ENCODE results near the gene PLEKHG4B.
"Not testable (repeated sequence)": the region's sequence is repeated elsewhere in the genome, so short reads cannot be mapped to it uniquely, and the experiment has no call there.

Gene PLEKHG4B, protein sequence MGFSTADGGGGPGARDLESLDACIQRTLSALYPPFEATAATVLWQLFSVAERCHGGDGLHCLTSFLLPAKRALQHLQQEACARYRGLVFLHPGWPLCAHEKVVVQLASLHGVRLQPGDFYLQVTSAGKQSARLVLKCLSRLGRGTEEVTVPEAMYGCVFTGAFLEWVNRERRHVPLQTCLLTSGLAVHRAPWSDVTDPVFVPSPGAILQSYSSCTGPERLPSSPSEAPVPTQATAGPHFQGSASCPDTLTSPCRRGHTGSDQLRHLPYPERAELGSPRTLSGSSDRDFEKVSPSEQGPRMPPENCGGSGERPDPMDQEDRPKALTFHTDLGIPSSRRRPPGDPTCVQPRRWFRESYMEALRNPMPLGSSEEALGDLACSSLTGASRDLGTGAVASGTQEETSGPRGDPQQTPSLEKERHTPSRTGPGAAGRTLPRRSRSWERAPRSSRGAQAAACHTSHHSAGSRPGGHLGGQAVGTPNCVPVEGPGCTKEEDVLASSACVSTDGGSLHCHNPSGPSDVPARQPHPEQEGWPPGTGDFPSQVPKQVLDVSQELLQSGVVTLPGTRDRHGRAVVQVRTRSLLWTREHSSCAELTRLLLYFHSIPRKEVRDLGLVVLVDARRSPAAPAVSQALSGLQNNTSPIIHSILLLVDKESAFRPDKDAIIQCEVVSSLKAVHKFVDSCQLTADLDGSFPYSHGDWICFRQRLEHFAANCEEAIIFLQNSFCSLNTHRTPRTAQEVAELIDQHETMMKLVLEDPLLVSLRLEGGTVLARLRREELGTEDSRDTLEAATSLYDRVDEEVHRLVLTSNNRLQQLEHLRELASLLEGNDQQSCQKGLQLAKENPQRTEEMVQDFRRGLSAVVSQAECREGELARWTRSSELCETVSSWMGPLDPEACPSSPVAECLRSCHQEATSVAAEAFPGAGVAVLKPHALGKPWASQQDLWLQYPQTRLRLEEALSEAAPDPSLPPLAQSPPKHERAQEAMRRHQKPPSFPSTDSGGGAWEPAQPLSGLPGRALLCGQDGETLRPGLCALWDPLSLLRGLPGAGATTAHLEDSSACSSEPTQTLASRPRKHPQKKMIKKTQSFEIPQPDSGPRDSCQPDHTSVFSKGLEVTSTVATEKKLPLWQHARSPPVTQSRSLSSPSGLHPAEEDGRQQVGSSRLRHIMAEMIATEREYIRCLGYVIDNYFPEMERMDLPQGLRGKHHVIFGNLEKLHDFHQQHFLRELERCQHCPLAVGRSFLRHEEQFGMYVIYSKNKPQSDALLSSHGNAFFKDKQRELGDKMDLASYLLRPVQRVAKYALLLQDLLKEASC (N-terminal part only)

GRCh38 chr5:91556-92263 lies at the start of gene PLEKHG4B:
TSS of gene PLEKHG4B (plus strand) at chr5:92168. CDS start at chr5:92232, 64 bp downstream.
- peak in 1 of 2 experiments; percentile 33 for DNase-seq

DNA sequence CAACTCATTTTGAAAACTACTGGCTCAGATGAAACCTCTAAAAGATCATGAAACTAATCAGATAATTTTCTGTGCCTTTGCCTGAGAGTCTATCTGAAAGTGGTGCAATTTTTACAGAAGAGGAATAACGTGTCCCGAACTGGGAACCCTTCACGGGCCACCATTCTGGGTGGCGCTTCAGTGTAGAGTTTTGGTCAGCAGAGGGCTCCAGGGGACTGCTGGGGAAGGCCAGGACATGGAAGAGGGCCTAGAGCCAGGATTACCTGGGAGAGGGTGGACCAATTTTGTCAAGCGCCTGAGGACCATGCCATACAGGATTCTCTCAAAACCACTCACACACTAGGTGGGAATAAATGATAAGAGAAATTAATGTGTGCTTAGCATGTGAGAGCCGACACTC lies 49.7 kb upstream of the PLEKHG4B start:
- no peak for DNase-seq

DNA sequence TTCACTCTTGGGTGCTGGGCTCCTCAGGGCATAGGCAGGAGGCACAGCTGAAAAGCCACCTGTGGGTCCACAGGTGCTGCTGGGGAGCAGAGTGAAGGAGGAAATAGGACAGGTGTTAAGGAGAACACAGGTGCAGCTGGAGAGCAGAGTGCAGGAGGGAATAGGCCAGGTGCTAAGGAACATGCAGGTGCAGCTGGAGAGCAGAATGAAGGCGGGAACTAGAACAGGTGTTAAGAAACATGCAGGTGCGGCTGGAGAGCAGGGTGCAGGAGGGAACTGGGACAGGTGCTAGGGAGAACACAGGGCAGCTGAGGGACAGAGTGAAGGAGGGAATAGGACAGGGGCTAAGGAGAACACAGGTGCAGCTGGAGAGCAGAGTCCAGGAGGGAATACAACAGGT lies 43.8 kb upstream of the PLEKHG4B start:
- DNase-seq = no peak

GRCh38 chr5:49530-49929 lies 42.4 kb upstream of the PLEKHG4B start:
- not testable (repeated sequence) for DNase-seq

DNA sequence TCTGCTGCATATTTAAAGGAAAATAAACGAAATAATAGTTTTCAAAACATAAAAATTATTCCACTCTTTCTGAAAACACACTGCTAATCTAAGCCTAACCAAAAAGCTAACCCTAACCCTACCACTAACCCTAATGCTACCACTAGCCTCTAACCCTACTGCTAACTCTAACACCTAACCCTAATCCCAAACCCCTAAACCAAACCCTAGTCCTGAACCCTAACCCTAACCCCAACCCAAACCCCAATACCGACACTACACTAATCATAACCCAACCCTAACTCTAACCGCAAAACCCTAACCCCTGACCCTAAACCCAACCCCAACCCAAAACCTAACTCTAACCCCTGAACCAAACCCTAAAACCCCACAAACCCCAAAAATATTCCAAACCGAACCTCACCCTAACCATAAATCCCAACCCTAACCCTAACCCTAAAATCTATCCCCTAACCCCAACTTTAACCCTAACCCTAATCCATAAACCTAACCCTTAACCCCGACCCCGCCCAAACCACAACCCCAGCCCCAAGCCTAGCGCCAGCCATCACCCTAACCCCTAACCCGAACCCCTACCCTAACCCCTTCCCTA lies 41.9 kb upstream of the PLEKHG4B start:
- no peak for DNase-seq

GRCh38 chr5:50724-51499 lies 41.1 kb upstream of the PLEKHG4B start:
- DNase-seq = no peak

DNA sequence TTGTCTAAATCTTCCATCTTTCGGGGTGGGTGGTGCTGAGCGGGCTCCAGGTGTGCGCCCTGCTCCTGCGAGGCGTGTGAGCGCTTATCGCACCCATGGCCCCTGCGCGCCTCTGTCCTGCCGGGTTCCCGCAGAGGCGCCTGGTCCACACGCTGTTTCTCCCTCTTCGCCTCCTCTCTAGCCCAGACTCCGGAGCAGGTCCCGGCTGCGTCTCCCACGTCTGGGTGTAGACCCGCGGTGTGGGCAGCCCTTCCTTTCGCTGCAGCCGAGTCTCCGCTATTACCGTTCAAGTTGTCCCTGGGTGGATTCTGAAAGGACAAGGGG lies 40.5 kb upstream of the PLEKHG4B start:
- DNase-seq = no peak

- peak; percentile 65 to 73 for DNase-seq
These were observed 38.4 kb upstream of the PLEKHG4B start for GRCh38 chr5:53381-54174.

DNA sequence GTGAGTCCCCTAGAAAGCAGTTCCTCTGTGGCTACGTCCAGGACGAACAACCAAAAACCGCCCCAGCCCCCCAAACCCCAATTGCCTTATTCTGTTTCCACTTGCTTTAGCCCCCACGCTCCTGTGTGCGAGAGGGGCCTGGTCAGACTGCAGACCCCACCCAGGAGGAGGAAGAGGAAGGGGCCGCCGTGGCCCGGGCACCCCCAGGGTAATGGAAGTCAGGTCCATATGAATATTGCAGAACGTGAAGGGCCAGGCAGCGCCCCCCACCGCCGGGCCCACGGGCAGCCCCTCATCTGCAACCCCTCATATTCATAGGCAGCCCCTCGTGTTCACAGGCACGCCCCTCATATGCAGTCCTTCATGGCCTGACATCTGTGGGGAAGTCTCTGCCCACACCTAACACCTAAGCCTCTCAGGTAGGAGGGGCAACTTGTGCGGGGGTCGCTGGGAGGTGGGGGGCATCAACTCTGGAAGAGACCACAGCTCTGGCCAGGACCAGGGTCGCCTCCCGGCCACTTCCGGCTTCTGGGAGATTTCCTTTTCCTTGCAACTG lies 37.7 kb upstream of the PLEKHG4B start:
- DNase-seq = no peak

- DNase-seq = no peak
These were observed 36.9 kb upstream of the PLEKHG4B start for GRCh38 chr5:54876-55569.

- no peak for DNase-seq
These were observed 35.2 kb upstream of the PLEKHG4B start for GRCh38 chr5:56561-57290.

DNA sequence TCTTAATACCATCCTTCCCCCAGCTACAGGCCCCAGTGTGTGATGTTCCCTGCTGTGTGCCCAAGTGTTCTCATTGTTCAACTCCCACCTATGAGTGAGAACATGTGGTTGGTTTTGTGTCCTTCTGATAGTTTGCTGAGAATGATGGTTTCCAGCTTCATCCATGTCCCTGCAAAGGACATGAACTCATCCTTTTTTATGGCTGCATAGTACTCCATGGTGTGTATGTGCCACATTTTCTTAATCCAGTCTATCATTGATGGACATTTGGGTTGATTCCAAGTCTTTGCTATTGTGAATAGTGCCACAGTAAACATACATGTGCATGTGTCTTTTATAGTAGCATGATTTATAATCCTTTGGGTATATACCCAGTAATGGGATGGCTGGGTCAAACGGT lies 31.7 kb upstream of the PLEKHG4B start:
- DNase-seq = not testable (repeated sequence)

DNA sequence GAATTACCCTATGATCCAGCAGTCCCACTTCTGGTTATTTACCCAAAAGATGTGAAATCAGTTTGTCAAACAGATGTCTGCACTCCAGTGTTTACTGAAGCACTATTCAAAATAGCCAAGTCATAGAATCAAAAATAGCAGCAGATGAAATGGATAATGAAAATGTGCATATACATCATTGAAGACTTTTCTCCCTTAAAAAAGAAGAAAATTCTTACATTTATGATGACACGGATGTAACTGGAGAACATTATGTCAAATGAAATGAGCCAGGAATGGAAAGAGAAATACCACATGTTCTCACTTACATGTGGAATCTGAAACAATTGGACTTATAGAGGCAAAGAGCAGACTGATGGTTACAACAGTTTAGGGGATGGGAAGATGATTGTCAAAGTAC lies 21.5 kb upstream of the PLEKHG4B start:
- no peak for DNase-seq

GRCh38 chr5:72316-73180 lies 19.4 kb upstream of the PLEKHG4B start:
- DNase-seq = not testable (repeated sequence)

- DNase-seq = not testable (repeated sequence)
These were observed 18.9 kb upstream of the PLEKHG4B start for GRCh38 chr5:73181-73447.

- no peak for DNase-seq
These were observed 18.0 kb upstream of the PLEKHG4B start for GRCh38 chr5:73768-74502.

DNA sequence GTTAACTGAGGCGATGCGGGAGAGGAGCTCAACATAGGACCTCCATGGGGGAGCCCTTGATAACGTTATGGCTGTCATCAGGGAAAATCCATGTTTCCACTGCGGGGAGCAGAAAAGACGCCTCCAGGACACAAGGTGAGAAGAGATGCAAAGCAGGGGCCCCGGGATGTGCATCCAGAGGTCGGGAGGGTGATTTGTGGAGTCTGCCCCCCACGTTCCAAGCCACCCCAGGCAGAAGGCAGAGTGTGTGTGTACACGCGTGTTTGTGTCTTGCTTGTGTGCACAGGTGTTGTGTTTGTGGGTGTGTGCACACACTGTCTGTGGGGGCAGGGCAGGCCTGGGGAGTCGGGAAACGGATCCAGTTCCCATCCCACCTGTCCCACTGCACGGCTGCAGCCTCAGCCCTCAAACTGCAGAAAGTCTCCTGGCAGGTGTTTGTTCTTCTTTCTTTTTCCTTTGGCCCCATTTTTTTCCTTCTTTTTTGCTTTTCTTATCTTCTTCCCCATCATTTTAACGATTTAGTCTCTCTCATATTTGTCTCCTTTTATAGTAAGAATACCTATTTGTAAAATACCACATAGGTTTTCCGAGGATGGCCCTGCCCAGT lies 17.4 kb upstream of the PLEKHG4B start:
- no peak for DNase-seq
